NCI-H1436 (cell line): Measurements from ENCODE around the gene PCSK5.
"Not testable (repeated sequence)": the region's sequence is repeated elsewhere in the genome, so short reads cannot be mapped to it uniquely, and the experiment has no call there.

ENCODE experiments used
- DNase-seq: peaks from one replicate; lab custom pipeline; 2025; lab: John Stamatoyannopoulos, UW

The PCSK5 gene

GRCh38 chr9:75963321-75963720 is 72.8 kb downstream of the PCSK5 start:
- DNase-seq = not testable (repeated sequence)

GRCh38 chr9:75964427-75964826 is 74.0 kb downstream of the PCSK5 start:
- DNase-seq = no peak

GRCh38 chr9:75965231-75965630 is 74.8 kb downstream of the PCSK5 start:
- DNase-seq = no peak

- DNase-seq = no peak
Measured at GRCh38 chr9:75967556-75967955, 77.1 kb downstream of the PCSK5 start.

- DNase-seq = no peak
Measured at GRCh38 chr9:75974016-75974766, 83.7 kb downstream of the PCSK5 start.

- no peak for DNase-seq
Measured at GRCh38 chr9:75975071-75975470, 84.6 kb downstream of the PCSK5 start.

GRCh38 chr9:75976549-75976948 is 86.1 kb downstream of the PCSK5 start:
- DNase-seq = no peak

GRCh38 chr9:75979362-75979761 is 88.9 kb downstream of the PCSK5 start:
- no peak for DNase-seq

GRCh38 chr9:75983319-75984045 is 93.0 kb downstream of the PCSK5 start:
- no peak for DNase-seq

- no peak for DNase-seq
Measured at GRCh38 chr9:75985515-75985914, 95.0 kb downstream of the PCSK5 start.

- DNase-seq = no peak
Measured at GRCh38 chr9:75988663-75989062, 98.2 kb downstream of the PCSK5 start.

GRCh38 chr9:75990156-75990555 is 99.7 kb downstream of the PCSK5 start:
- no peak for DNase-seq

- DNase-seq = no peak
Measured at GRCh38 chr9:75990576-75991304, 100.3 kb downstream of the PCSK5 start.

- no peak for DNase-seq
Measured at GRCh38 chr9:75992482-75993206, 102.2 kb downstream of the PCSK5 start.

GRCh38 chr9:75993434-75993833 is 103.0 kb downstream of the PCSK5 start:
- DNase-seq = no peak

GRCh38 chr9:75995066-75995465 is 104.6 kb downstream of the PCSK5 start:
- no peak for DNase-seq

- no peak for DNase-seq
Measured at GRCh38 chr9:75996726-75997125, 106.3 kb downstream of the PCSK5 start.

GRCh38 chr9:75997206-75997605 is 106.7 kb downstream of the PCSK5 start:
- no peak for DNase-seq

- no peak for DNase-seq
Measured at GRCh38 chr9:75998096-75998780, 107.8 kb downstream of the PCSK5 start.

- DNase-seq = no peak
Measured at GRCh38 chr9:76001459-76001858, 111.0 kb downstream of the PCSK5 start.

- DNase-seq = no peak
Measured at GRCh38 chr9:76003041-76003440, 112.6 kb downstream of the PCSK5 start.

- DNase-seq = no peak
Measured at GRCh38 chr9:76004526-76004925, 114.1 kb downstream of the PCSK5 start.
